WTC11 (cell line): ENCODE data around the gene CMTM4. TPM values are rescaled to one million over a fixed set of nuclear protein-coding genes. Genes with fewer than 3 reads are reported as not detected.
A peak's percentile ranks its signal among the peaks of the same experiment; 100 is the strongest.

Source experiments
- ATAC-seq: fragments of 200-7000 bp; cut with Tn5 transposase; 2 replicates; pipeline ENCODE4 v1.10.0; 2021; ENCODE audit warnings: mild to moderate bottlenecking, moderate library complexity
- CTCF ChIA-PET: fragments of 300-600 bp; sonication (Branson Sonifier 250); formaldehyde crosslinking; loops from one replicate; lab custom pipeline; 2021; ENCODE audit warnings: antibody characterized with exemption; lab: Charles Lee
- POLR2A ChIA-PET: fragments of 350-600 bp; sonication (Branson Sonifier 250); formaldehyde crosslinking; loops from one replicate; lab custom pipeline; 2021; ENCODE audit warnings: antibody characterized with exemption; lab: Charles Lee
- DNase-seq: peaks from one replicate; pipeline ENCODE4 v3.0.0; 2021; ENCODE audit warnings: low spot score
- H3K27ac Mint-ChIP-seq: 2 replicates; pipeline ENCODE4 v1.8.0; 2021; ENCODE audit warnings: mixed read lengths
- H3K27me3 Mint-ChIP-seq: 2 replicates; pipeline ENCODE4 v1.8.0; 2021; ENCODE audit warnings: low read depth, mild to moderate bottlenecking, moderate library complexity, mixed read lengths
- H3K36me3 Mint-ChIP-seq: 2 replicates; pipeline ENCODE4 v1.8.0; 2021; ENCODE audit warnings: mixed read lengths
- H3K4me1 Mint-ChIP-seq: 2 replicates; pipeline ENCODE4 v1.8.0; 2022; ENCODE audit warnings: mixed read lengths
- H3K4me3 Mint-ChIP-seq: 2 replicates; pipeline ENCODE4 v1.8.0; 2021; ENCODE audit warnings: mild to moderate bottlenecking, moderate library complexity, mixed read lengths
- H3K9me3 Mint-ChIP-seq: 2 replicates; pipeline ENCODE4 v1.8.0; 2021; ENCODE audit warnings: mixed read lengths
- ESRRA ChIP-seq: sonication (generic); formaldehyde crosslinking; IDR thresholded peaks from 2 replicates; pipeline ENCODE4 v1.8.1; 2022; ENCODE audit warnings: mild to moderate bottlenecking, missing genetic modification reagents, borderline replicate concordance
- FOXP1 ChIP-seq: sonication (generic); formaldehyde crosslinking; IDR thresholded peaks from 2 replicates; pipeline ENCODE4 v1.8.0; 2022; ENCODE audit warnings: missing genetic modification reagents, mild to moderate bottlenecking, moderate library complexity, borderline replicate concordance
- JUN ChIP-seq: sonication (generic); formaldehyde crosslinking; IDR thresholded peaks from 2 replicates; pipeline ENCODE4 v1.8.0; 2023; ENCODE audit warnings: mild to moderate bottlenecking, missing genetic modification reagents
- MYBL2 ChIP-seq: sonication (generic); formaldehyde crosslinking; IDR thresholded peaks from 2 replicates; pipeline ENCODE4 v1.8.1; 2023; ENCODE audit warnings: mild to moderate bottlenecking, moderate library complexity, missing genetic modification reagents
- SMAD3 ChIP-seq: sonication (generic); formaldehyde crosslinking; IDR thresholded peaks from 2 replicates; pipeline ENCODE4 v1.8.0; 2022; ENCODE audit warnings: missing genetic modification reagents, mild to moderate bottlenecking, borderline replicate concordance
- TEAD1 ChIP-seq: sonication (generic); formaldehyde crosslinking; IDR thresholded peaks from 2 replicates; pipeline ENCODE4 v1.8.0; 2022; ENCODE audit warnings: mild to moderate bottlenecking, missing genetic modification reagents
- ZNF121 ChIP-seq: sonication (generic); formaldehyde crosslinking; IDR thresholded peaks from 2 replicates; pipeline ENCODE4 v1.8.0; 2023; ENCODE audit warnings: missing genetic modification reagents
- ZNF138 ChIP-seq: sonication (generic); formaldehyde crosslinking; conservative IDR thresholded peaks from 2 replicates; pipeline ENCODE4 v1.8.1; 2022; ENCODE audit warnings: mild to moderate bottlenecking, moderate library complexity, missing genetic modification reagents
- total RNA-seq: library from RNA; stranded (reverse); gene quantifications from 3 replicates; pipeline ENCODE4 v1.2.3, GENCODE V29; 2021
- TF ChIP-seq, protein P1 (sequence below): sonication (generic); formaldehyde crosslinking; IDR thresholded peaks from 2 replicates; pipeline ENCODE4 v1.8.0; 2023; ENCODE audit warnings: missing genetic modification reagents, mild to moderate bottlenecking, borderline replicate concordance
- TF ChIP-seq, protein P2 (sequence below): sonication (generic); formaldehyde crosslinking; IDR thresholded peaks from 2 replicates; pipeline ENCODE4 v1.8.1; 2023; ENCODE audit warnings: mild to moderate bottlenecking, missing genetic modification reagents, moderate library complexity
- TF ChIP-seq, protein P3 (sequence below): sonication (generic); formaldehyde crosslinking; conservative IDR thresholded peaks from 2 replicates; pipeline ENCODE4 v1.8.1; 2022; ENCODE audit warnings: mild to moderate bottlenecking, missing genetic modification reagents
- TF ChIP-seq, protein P4 (sequence below): fragments of 250-450 bp; sonication (Bioruptor Pico); conservative IDR thresholded peaks from 2 replicates; pipeline ENCODE4 v1.9.0; 2021; ENCODE audit warnings: mild to moderate bottlenecking
- TF ChIP-seq, protein P5 (sequence below): sonication (generic); formaldehyde crosslinking; IDR thresholded peaks from 2 replicates; pipeline ENCODE4 v1.8.1; 2023; ENCODE audit warnings: mild to moderate bottlenecking, missing genetic modification reagents
- TF ChIP-seq, protein P6 (sequence below): sonication (generic); formaldehyde crosslinking; IDR thresholded peaks from 2 replicates; pipeline ENCODE4 v1.8.0; 2022; ENCODE audit warnings: mild to moderate bottlenecking, missing genetic modification reagents

Gene CMTM4
- total RNA-seq, 1 experiment from 2014 or later: 56.2 TPM

DNA sequence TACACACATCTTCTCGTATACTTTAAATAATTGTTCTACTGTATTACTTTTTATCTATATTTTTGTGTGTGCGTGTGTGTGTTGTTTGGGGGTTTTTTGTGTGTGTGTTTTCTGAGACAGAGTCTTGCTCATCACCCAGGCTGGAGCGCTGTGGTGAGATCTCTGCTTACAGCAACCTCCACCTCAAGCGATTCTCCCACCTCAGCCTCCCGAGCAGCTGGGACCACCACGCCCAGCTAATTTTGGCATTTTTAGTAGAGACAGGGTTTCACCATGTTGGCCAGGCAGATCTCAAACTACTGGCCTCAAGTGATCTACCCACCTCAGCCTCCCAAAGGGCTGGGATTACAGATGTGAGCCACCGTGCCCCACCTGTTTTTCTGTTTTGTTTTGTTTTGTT, 1.5 kb upstream of the CMTM4 start:
- ChIA-PET CTCF (interaction anchor here (1.0 to 2.4 kb wide), 9 partner anchors 14 to 170 kb away, joined by 3 to 11 read pairs (median 5); partner anchors contain the start of gene NAE1), POLR2A (no interaction called here)
- Mint-ChIP-seq H3K4me1 (peaks cover 33% of the 10 kb centered on the region), H3K27me3 (peaks cover 9% of the 10 kb centered on the region), H3K9me3 (no peaks in the 10 kb centered on the region), H3K27ac (no peak overlapping the region), H3K4me3 (peak overlapping the region; percentile 77), H3K36me3 (no peaks in the 10 kb centered on the region)
- ATAC-seq (no peak), DNase-seq (no peak)
- TF ChIP-seq ZNF121 (CRISPR knock-in tag): no peak
- TF ChIP-seq, protein P1, sequence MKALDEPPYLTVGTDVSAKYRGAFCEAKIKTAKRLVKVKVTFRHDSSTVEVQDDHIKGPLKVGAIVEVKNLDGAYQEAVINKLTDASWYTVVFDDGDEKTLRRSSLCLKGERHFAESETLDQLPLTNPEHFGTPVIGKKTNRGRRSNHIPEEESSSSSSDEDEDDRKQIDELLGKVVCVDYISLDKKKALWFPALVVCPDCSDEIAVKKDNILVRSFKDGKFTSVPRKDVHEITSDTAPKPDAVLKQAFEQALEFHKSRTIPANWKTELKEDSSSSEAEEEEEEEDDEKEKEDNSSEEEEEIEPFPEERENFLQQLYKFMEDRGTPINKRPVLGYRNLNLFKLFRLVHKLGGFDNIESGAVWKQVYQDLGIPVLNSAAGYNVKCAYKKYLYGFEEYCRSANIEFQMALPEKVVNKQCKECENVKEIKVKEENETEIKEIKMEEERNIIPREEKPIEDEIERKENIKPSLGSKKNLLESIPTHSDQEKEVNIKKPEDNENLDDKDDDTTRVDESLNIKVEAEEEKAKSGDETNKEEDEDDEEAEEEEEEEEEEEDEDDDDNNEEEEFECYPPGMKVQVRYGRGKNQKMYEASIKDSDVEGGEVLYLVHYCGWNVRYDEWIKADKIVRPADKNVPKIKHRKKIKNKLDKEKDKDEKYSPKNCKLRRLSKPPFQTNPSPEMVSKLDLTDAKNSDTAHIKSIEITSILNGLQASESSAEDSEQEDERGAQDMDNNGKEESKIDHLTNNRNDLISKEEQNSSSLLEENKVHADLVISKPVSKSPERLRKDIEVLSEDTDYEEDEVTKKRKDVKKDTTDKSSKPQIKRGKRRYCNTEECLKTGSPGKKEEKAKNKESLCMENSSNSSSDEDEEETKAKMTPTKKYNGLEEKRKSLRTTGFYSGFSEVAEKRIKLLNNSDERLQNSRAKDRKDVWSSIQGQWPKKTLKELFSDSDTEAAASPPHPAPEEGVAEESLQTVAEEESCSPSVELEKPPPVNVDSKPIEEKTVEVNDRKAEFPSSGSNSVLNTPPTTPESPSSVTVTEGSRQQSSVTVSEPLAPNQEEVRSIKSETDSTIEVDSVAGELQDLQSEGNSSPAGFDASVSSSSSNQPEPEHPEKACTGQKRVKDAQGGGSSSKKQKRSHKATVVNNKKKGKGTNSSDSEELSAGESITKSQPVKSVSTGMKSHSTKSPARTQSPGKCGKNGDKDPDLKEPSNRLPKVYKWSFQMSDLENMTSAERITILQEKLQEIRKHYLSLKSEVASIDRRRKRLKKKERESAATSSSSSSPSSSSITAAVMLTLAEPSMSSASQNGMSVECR: no peak
- no peak for TF ChIP-seq FOXP1 (CRISPR knock-in tag)
- TF ChIP-seq, protein P2, sequence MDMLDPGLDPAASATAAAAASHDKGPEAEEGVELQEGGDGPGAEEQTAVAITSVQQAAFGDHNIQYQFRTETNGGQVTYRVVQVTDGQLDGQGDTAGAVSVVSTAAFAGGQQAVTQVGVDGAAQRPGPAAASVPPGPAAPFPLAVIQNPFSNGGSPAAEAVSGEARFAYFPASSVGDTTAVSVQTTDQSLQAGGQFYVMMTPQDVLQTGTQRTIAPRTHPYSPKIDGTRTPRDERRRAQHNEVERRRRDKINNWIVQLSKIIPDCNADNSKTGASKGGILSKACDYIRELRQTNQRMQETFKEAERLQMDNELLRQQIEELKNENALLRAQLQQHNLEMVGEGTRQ (CRISPR knock-in tag): no peak
- TF ChIP-seq, protein P3, sequence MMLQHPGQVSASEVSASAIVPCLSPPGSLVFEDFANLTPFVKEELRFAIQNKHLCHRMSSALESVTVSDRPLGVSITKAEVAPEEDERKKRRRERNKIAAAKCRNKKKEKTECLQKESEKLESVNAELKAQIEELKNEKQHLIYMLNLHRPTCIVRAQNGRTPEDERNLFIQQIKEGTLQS: no peak
- TF ChIP-seq MYBL2 (CRISPR knock-in tag): no peak
- TF ChIP-seq, protein P4, sequence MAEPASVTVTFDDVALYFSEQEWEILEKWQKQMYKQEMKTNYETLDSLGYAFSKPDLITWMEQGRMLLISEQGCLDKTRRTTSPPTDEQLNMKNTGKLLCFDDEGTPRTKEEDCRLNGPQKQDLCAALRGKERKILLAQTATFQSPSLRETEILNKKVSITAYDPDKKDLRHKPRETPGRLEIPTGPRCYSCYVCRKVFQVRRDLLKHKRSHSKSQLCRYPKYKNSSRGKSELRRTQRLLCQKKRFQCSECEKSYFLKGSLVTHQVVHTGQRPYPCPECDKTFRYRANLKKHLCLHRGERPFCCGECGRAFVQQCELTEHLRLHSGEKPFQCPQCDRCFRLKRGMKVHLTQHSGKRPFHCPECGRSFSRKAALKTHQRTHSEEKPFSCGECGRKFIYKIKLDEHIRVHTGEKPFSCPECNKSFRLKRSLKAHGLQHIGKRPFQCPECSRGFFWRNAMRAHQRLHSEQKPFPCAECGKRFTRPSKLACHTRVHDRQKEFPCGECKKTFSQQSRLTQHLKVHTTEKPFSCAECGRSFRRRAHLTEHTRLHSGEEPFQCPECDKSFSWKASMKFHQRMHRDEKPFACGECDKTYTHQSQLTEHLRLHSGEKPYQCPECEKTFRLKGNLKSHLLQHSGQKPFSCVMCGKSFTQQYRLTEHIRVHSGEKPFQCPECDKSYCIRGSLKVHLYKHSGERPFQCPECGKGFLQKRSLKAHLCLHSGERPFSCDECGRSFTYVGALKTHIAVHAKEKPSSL (CRISPR knock-in tag): no peak
- TF ChIP-seq TEAD1 (CRISPR knock-in tag): no peak
- TF ChIP-seq SMAD3 (CRISPR knock-in tag): no peak
- no peak for TF ChIP-seq JUN (CRISPR knock-in tag)
- TF ChIP-seq, protein P5, sequence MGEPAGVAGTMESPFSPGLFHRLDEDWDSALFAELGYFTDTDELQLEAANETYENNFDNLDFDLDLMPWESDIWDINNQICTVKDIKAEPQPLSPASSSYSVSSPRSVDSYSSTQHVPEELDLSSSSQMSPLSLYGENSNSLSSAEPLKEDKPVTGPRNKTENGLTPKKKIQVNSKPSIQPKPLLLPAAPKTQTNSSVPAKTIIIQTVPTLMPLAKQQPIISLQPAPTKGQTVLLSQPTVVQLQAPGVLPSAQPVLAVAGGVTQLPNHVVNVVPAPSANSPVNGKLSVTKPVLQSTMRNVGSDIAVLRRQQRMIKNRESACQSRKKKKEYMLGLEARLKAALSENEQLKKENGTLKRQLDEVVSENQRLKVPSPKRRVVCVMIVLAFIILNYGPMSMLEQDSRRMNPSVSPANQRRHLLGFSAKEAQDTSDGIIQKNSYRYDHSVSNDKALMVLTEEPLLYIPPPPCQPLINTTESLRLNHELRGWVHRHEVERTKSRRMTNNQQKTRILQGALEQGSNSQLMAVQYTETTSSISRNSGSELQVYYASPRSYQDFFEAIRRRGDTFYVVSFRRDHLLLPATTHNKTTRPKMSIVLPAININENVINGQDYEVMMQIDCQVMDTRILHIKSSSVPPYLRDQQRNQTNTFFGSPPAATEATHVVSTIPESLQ (CRISPR knock-in tag): no peak
- no peak for TF ChIP-seq ESRRA (CRISPR knock-in tag)
- no peak for TF ChIP-seq ZNF138 (CRISPR knock-in tag)
- TF ChIP-seq, protein P6, sequence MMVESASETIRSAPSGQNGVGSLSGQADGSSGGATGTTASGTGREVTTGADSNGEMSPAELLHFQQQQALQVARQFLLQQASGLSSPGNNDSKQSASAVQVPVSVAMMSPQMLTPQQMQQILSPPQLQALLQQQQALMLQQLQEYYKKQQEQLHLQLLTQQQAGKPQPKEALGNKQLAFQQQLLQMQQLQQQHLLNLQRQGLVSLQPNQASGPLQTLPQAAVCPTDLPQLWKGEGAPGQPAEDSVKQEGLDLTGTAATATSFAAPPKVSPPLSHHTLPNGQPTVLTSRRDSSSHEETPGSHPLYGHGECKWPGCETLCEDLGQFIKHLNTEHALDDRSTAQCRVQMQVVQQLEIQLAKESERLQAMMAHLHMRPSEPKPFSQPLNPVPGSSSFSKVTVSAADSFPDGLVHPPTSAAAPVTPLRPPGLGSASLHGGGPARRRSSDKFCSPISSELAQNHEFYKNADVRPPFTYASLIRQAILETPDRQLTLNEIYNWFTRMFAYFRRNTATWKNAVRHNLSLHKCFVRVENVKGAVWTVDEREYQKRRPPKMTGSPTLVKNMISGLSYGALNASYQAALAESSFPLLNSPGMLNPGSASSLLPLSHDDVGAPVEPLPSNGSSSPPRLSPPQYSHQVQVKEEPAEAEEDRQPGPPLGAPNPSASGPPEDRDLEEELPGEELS: no peak
